Measurements from ENCODE around the gene MUC12. TPM values are rescaled to one million over a fixed set of nuclear protein-coding genes. Genes with fewer than 3 reads are reported as not detected.
A peak's percentile ranks its signal among the peaks of the same experiment; 100 is the strongest.

The MUC12 gene
- total RNA-seq, 1 experiment from 2014 or later, result 11.5 TPM

DNA sequence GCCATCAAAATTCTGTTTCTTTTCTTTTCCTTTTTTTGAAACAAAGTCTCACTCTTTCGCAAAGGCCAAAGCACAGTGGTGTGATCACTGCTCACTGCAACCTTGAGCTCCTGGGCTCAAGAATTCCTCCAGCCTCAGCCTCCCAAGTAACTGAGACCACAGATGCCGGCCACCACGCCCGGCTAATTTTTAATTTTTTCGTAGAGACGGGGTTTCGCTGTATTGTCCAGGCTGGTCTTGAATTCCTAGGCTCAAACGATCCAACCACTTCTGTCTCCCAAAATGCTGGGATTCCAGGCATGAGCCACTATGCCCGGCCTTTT lies 90.2 kb downstream of the MUC12 start:
- Histone ChIP-seq H2BK15ac (ENCODE audit: low read depth, low read length) (no peak overlapping the region), H2AK5ac (ENCODE audit: insufficient read length, low read length) (no peak overlapping the region), H3K79me2 (ENCODE audit: insufficient read depth, low read length) (no peaks in the 10 kb centered on the region), H4K20me1 (ENCODE audit: control insufficient read depth, insufficient read depth, insufficient read length) (no peaks in the 10 kb centered on the region), H4K5ac (ENCODE audit: insufficient read length, low read depth, low read length) (no peak overlapping the region), H3K4me2 (ENCODE audit: insufficient read depth, insufficient read length, low read length) (no peak overlapping the region), H3K4me1 (ENCODE audit: insufficient read depth, low read length) (no peaks in the 10 kb centered on the region), H3T11ph (ENCODE audit: low read length) (no peak overlapping the region), H3K79me1 (ENCODE audit: insufficient read depth, low read depth, low read length, poor library complexity, severe bottlenecking) (no peaks in the 10 kb centered on the region), H2AFZ (ENCODE audit: low read length) (no peak overlapping the region), H3K18ac (ENCODE audit: insufficient read length, low read depth, low read length) (no peak overlapping the region), H3K23ac (ENCODE audit: insufficient read length, low read depth, low read length) (no peak overlapping the region), H3K14ac (ENCODE audit: insufficient read depth, low read length) (no peak overlapping the region), H2BK12ac (ENCODE audit: insufficient read length, low read depth, low read length) (no peak overlapping the region), H3K27me3 (ENCODE audit: insufficient read depth, low read length) (no peaks in the 10 kb centered on the region), H3K56ac (ENCODE audit: insufficient read length, low read depth, low read length) (no peak overlapping the region), H3K9me3 (ENCODE audit: control insufficient read depth, low read depth, low read length) (no peaks in the 10 kb centered on the region), H3K4ac (ENCODE audit: low read depth, low read length) (no peak overlapping the region), H4K91ac (ENCODE audit: insufficient read length, low read depth, low read length) (no peak overlapping the region), H3K9ac (ENCODE audit: extremely low read depth, insufficient read length, low read length) (no peak overlapping the region), H2BK5ac (ENCODE audit: insufficient read length, low read length) (no peak overlapping the region), H2BK120ac (ENCODE audit: low read depth, low read length, poor library complexity, severe bottlenecking) (no peak overlapping the region), H3K27ac (ENCODE audit: insufficient read length, low read depth, low read length) (no peak overlapping the region), H2BK20ac (ENCODE audit: low read depth, low read length, poor library complexity, severe bottlenecking) (no peak overlapping the region), H3K23me2 (ENCODE audit: insufficient read length, low read depth, low read length, poor library complexity, severe bottlenecking) (no peaks in the 10 kb centered on the region), H4K8ac (replicated peaks; ENCODE audit: insufficient read length, low read depth, low read length) (no peak overlapping the region)
- Mint-ChIP-seq H3K4me1 (peaks cover 0 to 2% of the 10 kb centered on the region in 2 experiments; a peak in 2 of 4 replicates), H3K36me3 (ENCODE audit: insufficient read depth in 1 of 3, low read depth in 3 of 3) (no peaks in the 10 kb centered on the region), H3K27ac (no peak overlapping the region), H3K9me3 (no peaks in the 10 kb centered on the region; a peak in 1 of 5 replicates), H3K27me3 (ENCODE audit: low read depth) (peaks cover 48% of the 10 kb centered on the region), H3K4me3 (no peak overlapping the region)
- TF ChIP-seq, protein P1, sequence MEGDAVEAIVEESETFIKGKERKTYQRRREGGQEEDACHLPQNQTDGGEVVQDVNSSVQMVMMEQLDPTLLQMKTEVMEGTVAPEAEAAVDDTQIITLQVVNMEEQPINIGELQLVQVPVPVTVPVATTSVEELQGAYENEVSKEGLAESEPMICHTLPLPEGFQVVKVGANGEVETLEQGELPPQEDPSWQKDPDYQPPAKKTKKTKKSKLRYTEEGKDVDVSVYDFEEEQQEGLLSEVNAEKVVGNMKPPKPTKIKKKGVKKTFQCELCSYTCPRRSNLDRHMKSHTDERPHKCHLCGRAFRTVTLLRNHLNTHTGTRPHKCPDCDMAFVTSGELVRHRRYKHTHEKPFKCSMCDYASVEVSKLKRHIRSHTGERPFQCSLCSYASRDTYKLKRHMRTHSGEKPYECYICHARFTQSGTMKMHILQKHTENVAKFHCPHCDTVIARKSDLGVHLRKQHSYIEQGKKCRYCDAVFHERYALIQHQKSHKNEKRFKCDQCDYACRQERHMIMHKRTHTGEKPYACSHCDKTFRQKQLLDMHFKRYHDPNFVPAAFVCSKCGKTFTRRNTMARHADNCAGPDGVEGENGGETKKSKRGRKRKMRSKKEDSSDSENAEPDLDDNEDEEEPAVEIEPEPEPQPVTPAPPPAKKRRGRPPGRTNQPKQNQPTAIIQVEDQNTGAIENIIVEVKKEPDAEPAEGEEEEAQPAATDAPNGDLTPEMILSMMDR (conservative IDR thresholded peaks at IDR 0.05), result 0 out of 3 replicates have a peak, but pooled peaks have one; percentile 9
- no CpG with 5 or more reads among the region's 9 CpGs for WGBS (ENCODE audit: extremely low coverage, insufficient read length, low lambda C conversion rate)
- DNase-seq, result no peak

Measured in H9 (cell line).